GM20000 (cell line): ENCODE results near the gene APOBEC2.

Experiments used
- DNase-seq: peaks from one replicate; pipeline ENCODE4 v3.0.0; 2012; ENCODE audit warnings: low spot score
- TF ChIP-seq, protein P1 (sequence below): IDR thresholded peaks from 2 replicates; pipeline ENCODE4 v1.5.1; 2012; ENCODE audit warnings: mild to moderate bottlenecking, control low read depth; ENCODE audit errors: extremely low read depth, missing control alignments

Gene APOBEC2

DNA sequence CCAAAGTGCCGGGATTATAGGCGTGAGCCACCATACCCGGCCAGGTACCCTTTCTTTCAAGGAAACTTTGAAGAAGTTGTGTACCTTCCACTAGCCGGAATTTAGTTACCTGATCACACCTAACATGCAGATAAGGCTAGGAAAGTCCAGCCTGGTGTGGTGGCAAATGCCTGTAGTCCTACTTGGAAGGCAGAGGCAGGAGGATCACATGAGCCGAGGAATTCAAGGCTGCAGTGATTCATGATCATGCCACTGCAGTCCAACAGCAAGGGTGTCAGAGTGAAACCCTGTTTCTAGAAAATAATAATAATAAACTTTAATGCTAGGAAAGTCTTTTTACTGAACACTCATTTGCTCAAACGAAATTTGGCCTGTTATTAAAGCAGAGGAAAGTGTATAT, 40.7 kb downstream of the APOBEC2 start:
- TF ChIP-seq, protein P1, sequence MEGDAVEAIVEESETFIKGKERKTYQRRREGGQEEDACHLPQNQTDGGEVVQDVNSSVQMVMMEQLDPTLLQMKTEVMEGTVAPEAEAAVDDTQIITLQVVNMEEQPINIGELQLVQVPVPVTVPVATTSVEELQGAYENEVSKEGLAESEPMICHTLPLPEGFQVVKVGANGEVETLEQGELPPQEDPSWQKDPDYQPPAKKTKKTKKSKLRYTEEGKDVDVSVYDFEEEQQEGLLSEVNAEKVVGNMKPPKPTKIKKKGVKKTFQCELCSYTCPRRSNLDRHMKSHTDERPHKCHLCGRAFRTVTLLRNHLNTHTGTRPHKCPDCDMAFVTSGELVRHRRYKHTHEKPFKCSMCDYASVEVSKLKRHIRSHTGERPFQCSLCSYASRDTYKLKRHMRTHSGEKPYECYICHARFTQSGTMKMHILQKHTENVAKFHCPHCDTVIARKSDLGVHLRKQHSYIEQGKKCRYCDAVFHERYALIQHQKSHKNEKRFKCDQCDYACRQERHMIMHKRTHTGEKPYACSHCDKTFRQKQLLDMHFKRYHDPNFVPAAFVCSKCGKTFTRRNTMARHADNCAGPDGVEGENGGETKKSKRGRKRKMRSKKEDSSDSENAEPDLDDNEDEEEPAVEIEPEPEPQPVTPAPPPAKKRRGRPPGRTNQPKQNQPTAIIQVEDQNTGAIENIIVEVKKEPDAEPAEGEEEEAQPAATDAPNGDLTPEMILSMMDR, result no peak
- no peak for DNase-seq

DNA sequence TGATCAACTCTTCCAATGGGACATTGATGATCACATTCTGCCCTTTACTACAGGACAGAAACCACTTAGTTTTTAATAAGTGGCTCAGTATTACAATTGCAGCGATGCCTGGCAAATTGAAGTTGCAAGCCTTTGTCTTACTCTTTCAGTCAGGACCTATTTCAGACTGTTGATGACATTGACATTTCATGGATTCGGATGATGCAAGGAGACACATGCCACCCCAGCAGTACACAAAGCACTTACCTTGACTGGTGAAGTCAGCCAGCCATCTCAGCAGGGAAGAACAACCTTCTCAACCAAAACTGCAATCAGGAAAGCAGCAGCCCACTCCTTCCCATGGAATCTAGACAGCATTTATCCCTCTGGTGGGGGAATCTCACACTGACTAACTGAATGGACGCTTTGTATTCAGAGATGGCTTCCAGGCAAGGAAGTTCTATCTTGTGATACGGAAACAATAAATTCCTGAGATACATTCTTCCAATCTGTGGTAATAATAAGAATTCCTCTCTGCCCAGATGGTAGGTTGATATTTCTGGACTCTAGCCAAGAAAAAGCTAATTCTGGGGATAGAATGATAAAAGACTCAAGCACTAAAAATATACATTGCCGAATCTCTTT, 44.6 kb downstream of the APOBEC2 start:
- TF ChIP-seq, protein P1, result no peak
- DNase-seq, result no peak

DNA sequence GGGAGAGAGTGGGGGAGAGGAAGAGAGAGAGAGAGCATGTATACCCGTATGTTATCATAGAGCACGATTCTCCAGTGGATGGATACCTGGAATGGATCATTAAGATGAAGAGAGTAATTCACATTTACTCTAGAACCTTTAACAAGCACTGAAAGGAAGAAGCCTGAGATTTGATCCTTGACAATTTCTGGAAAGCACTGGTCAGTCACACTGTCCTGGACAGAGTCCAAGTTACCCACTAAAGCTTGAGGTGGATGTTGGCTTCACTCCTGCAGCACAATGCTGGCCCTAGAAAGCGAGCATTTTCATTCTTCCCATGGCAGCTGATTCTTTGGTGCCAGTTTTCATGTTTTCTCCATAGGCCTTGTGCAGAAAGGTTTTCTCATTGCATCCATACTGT, 45.4 kb downstream of the APOBEC2 start:
- DNase-seq, result no peak
- TF ChIP-seq, protein P1, result no peak

DNA sequence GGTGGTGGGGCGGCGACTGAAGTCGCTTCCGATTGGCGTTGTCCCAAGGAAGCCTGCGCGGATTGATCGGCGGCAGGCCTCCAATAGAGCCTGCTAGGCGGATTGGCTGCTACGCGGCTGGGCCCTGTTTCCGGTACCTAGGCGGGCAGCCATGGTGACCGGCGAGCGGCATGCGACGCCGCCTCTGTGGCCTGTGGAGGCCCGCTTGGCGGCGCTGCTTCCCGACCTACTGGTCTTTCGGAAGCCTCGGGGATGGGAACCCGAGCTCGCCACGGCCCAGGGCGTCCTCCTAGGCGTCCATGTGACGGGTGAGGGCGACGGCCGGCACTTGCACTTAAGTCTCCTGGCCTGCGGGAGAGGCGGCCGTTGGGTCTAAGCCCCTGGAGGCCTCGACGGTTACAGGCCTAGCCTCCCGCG, 47.9 kb downstream of the APOBEC2 start:
- DNase-seq, result no peak

DNA sequence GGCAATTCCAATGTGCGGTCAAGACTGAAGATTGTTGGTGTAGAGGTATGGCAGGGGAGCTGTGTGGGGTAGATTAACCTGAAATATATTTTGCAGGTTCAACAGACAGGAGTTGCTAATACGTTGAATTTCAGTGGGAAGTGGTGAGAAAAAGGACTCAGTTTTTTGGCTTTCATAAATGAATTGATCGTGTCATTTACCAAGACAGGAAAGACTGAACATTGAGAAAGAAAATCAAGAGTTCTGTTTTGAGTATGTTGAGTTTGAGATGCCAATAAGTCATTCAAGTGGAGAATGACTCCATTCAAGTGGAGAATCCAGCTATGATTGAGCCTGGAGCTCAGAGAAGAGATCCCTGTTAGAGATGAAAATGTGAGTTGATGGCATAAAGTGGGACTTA, 50.8 kb downstream of the APOBEC2 start:
- TF ChIP-seq, protein P1, result no peak
- no peak for DNase-seq

More for the DNA sequence above, 47.9 kb downstream of the APOBEC2 start:
- TF ChIP-seq, protein P1, result no peak

DNA sequence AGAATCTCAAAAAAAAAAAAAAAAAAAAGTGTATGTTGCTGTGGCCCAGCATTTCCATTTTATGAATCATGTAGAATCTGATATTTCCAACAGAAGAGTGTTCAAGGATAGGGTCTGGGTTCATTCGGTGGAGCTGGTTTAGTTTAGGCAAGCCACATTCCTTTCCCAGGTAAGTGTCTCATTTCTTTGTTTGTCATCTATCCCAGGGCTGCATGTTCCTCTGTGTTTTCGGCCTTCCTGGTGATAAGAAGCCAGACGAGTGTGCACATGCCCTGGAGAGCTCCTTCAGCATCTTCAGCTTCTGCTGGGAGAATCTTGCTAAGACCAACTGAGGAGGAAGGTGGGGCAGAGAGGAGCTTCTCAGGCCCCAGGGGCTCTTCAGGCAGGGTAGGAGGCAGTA, 58.0 kb downstream of the APOBEC2 start:
- no peak for DNase-seq
- TF ChIP-seq, protein P1, result no peak
